ENCODE measurements around the gene NRP1. TPM values are rescaled to one million over a fixed set of nuclear protein-coding genes. Genes with fewer than 3 reads are reported as not detected.

The NRP1 gene
- total RNA-seq, 1 experiment from 2014 or later, result 0.71 TPM

DNA sequence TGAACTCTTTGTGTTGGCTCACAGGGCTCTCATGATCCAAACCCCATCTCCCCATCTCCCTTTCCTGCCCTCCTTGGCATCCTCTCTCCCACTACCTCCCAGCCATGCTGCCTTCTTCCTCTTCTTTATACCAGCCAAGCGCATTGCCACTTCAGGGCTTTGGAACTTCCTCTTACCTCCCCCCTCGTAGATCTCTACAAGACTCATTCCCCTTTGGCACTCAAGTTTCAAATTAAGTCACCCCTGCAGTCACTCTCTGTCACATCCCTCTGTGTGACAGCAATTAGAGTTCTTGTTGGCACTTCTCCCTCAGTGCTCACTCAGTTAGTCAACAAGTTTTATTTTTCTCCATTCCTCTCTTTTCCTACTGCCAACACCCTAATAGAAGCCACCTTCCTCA, 20.8 kb upstream of the NRP1 start:
- Histone ChIP-seq H3K4me2 (ENCODE audit: low read depth, low read length, poor library complexity, severe bottlenecking) (no peak overlapping the region), H3K9me3 (ENCODE audit: low read length) (no peaks in the 10 kb centered on the region), H4K20me1 (ENCODE audit: insufficient read depth, low read depth, low read length) (no peaks in the 10 kb centered on the region), H3K4me1 (ENCODE audit: low read length) (no peaks in the 10 kb centered on the region), H3K9ac (ENCODE audit: low read length) (no peak overlapping the region), H3K9me2 (replicated peaks; ENCODE audit: insufficient read depth, low read length) (no peaks in the 10 kb centered on the region), H3K79me2 (ENCODE audit: low read length) (no peaks in the 10 kb centered on the region), H2AFZ (ENCODE audit: low read length) (no peak overlapping the region), H3K27ac (ENCODE audit: low read length) (no peak overlapping the region), H3K36me3 (ENCODE audit: insufficient read depth, low read length) (no peaks in the 10 kb centered on the region), H3K27me3 (ENCODE audit: low read length) (no peaks in the 10 kb centered on the region), H3K4me3 (ENCODE audit: low read length) (no peak overlapping the region)
- no peak for DNase-seq

DNA sequence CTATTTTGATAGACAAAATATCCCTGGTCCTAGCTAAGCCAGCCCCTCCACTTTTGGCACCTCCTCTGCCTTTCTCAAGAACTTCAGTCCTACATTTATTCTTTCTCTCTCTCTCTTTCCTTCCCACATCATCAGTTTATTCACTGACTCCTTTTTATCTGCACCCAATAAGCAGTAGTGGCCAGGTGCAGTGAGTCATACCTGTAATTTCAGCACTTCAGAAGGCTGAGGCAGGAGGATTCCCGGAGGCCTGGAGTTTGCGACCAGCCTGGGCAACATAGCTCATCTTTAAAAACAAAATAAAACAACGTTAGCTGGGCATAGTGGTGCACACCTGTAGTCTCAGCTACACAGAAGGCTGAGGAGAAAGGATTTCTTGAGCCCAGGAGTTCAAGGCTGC, 19.4 kb upstream of the NRP1 start:
- H3K9ac ChIP-seq (ENCODE audit: low read length), result no peak overlapping the region
- no peaks in the 10 kb centered on the region for H3K9me3 ChIP-seq (ENCODE audit: low read length)
- no peaks in the 10 kb centered on the region for H3K4me1 ChIP-seq (ENCODE audit: low read length)
- no peaks in the 10 kb centered on the region for H3K36me3 ChIP-seq (ENCODE audit: insufficient read depth, low read length)
- H3K9me2 ChIP-seq (replicated peaks; ENCODE audit: insufficient read depth, low read length), result no peaks in the 10 kb centered on the region
- H3K4me3 ChIP-seq (ENCODE audit: low read length), result no peak overlapping the region
- no peak for DNase-seq
- no peak overlapping the region for H3K27ac ChIP-seq (ENCODE audit: low read length)
- H4K20me1 ChIP-seq (ENCODE audit: insufficient read depth, low read depth, low read length), result no peaks in the 10 kb centered on the region
- no peaks in the 10 kb centered on the region for H3K27me3 ChIP-seq (ENCODE audit: low read length)
- H2AFZ ChIP-seq (ENCODE audit: low read length), result no peak overlapping the region
- no peaks in the 10 kb centered on the region for H3K79me2 ChIP-seq (ENCODE audit: low read length)
- H3K4me2 ChIP-seq (ENCODE audit: low read depth, low read length, poor library complexity, severe bottlenecking), result no peak overlapping the region

DNA sequence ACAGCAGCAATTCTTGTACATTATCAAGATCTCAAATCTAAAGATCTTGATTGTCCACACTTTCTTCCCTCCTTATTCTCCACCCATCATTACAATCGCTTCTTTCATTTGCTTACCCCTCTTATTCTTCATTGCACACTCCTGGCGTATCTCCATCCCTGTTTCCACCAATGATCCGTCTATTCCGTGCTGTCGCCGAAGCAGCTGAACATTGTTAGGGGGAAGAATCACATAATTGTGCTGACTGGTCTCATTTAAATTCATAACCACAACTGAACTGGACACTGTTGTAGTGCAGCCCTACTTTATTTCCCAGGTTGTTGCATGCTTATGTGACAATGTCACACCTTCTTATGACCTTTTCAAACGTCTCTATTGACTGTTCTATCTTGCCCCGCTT, 18.9 kb upstream of the NRP1 start:
- DNase-seq, result no peak
- no peak overlapping the region for H3K4me3 ChIP-seq (ENCODE audit: low read length)
- H4K20me1 ChIP-seq (ENCODE audit: insufficient read depth, low read depth, low read length), result no peaks in the 10 kb centered on the region
- no peaks in the 10 kb centered on the region for H3K9me3 ChIP-seq (ENCODE audit: low read length)
- H3K4me1 ChIP-seq (ENCODE audit: low read length), result no peaks in the 10 kb centered on the region
- H3K9ac ChIP-seq (ENCODE audit: low read length), result no peak overlapping the region
- no peaks in the 10 kb centered on the region for H3K9me2 ChIP-seq (replicated peaks; ENCODE audit: insufficient read depth, low read length)
- no peaks in the 10 kb centered on the region for H3K27me3 ChIP-seq (ENCODE audit: low read length)
- no peak overlapping the region for H3K4me2 ChIP-seq (ENCODE audit: low read depth, low read length, poor library complexity, severe bottlenecking)
- no peak overlapping the region for H3K27ac ChIP-seq (ENCODE audit: low read length)
- no peaks in the 10 kb centered on the region for H3K79me2 ChIP-seq (ENCODE audit: low read length)
- no peaks in the 10 kb centered on the region for H3K36me3 ChIP-seq (ENCODE audit: insufficient read depth, low read length)
- H2AFZ ChIP-seq (ENCODE audit: low read length), result no peak overlapping the region

DNA sequence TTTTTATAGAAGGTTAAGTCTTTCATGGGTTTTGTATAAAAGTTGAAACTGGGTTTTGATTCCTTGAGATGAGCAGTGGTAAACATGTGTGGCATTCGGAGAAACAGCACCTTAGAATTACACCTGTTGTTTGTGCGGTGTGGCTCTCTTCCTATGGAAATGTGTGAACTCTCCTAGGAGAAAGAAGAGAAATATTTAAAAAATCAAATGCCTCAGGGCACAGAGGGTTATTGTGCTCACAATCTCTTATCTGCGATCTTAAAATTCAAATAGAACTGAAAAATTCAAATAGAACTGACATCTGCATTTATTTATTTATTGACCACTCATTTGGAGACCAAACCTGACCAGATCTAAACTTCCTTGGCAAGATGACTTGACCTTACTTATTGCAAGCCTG, 18.1 kb upstream of the NRP1 start:
- Histone ChIP-seq H3K4me2 (ENCODE audit: low read depth, low read length, poor library complexity, severe bottlenecking) (no peak overlapping the region), H3K79me2 (ENCODE audit: low read length) (no peaks in the 10 kb centered on the region), H3K27me3 (ENCODE audit: low read length) (no peaks in the 10 kb centered on the region), H3K9me2 (replicated peaks; ENCODE audit: insufficient read depth, low read length) (no peaks in the 10 kb centered on the region), H4K20me1 (ENCODE audit: insufficient read depth, low read depth, low read length) (no peaks in the 10 kb centered on the region), H3K9me3 (ENCODE audit: low read length) (no peaks in the 10 kb centered on the region), H3K4me3 (ENCODE audit: low read length) (no peak overlapping the region), H3K36me3 (ENCODE audit: insufficient read depth, low read length) (no peaks in the 10 kb centered on the region), H2AFZ (ENCODE audit: low read length) (no peak overlapping the region), H3K27ac (ENCODE audit: low read length) (no peak overlapping the region), H3K9ac (ENCODE audit: low read length) (no peak overlapping the region), H3K4me1 (ENCODE audit: low read length) (no peaks in the 10 kb centered on the region)
- no peak for DNase-seq

DNA sequence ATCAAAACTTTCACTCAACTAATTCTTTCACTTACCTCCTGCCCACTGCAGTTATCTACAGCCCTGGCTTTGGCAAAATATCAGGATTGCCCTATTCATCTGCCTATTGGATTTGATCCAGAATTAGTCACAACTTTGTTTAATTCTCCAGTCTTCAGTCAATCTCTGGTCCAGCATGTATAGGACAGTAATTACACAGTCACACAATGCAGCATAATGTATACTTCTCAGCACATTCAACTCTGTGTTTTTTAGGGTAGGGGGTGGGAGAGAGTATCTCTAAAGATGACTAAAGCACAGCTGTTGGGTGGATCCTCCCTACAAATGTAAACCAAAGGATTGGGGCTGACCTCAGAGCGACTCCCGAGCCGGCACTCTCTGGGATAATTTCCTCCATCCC, 17.7 kb upstream of the NRP1 start:
- DNase-seq, result no peak
- no peak overlapping the region for H3K4me3 ChIP-seq (ENCODE audit: low read length)
- H3K36me3 ChIP-seq (ENCODE audit: insufficient read depth, low read length), result no peaks in the 10 kb centered on the region
- no peaks in the 10 kb centered on the region for H4K20me1 ChIP-seq (ENCODE audit: insufficient read depth, low read depth, low read length)
- H3K4me1 ChIP-seq (ENCODE audit: low read length), result no peaks in the 10 kb centered on the region
- H2AFZ ChIP-seq (ENCODE audit: low read length), result no peak overlapping the region
- H3K27ac ChIP-seq (ENCODE audit: low read length), result no peak overlapping the region
- no peaks in the 10 kb centered on the region for H3K9me2 ChIP-seq (replicated peaks; ENCODE audit: insufficient read depth, low read length)
- H3K9ac ChIP-seq (ENCODE audit: low read length), result no peak overlapping the region
- H3K9me3 ChIP-seq (ENCODE audit: low read length), result no peaks in the 10 kb centered on the region
- no peak overlapping the region for H3K4me2 ChIP-seq (ENCODE audit: low read depth, low read length, poor library complexity, severe bottlenecking)
- H3K27me3 ChIP-seq (ENCODE audit: low read length), result no peaks in the 10 kb centered on the region
- H3K79me2 ChIP-seq (ENCODE audit: low read length), result no peaks in the 10 kb centered on the region

GRCh38 chr10:33350041-33350440, 15.6 kb upstream of the NRP1 start:
- Histone ChIP-seq H3K4me2 (ENCODE audit: low read depth, low read length, poor library complexity, severe bottlenecking) (no peak overlapping the region), H3K9me2 (replicated peaks; ENCODE audit: insufficient read depth, low read length) (no peaks in the 10 kb centered on the region), H3K27ac (ENCODE audit: low read length) (no peak overlapping the region), H3K36me3 (ENCODE audit: insufficient read depth, low read length) (no peaks in the 10 kb centered on the region), H3K9me3 (ENCODE audit: low read length) (no peaks in the 10 kb centered on the region), H3K4me3 (ENCODE audit: low read length) (no peak overlapping the region), H3K9ac (ENCODE audit: low read length) (no peak overlapping the region), H4K20me1 (ENCODE audit: insufficient read depth, low read depth, low read length) (no peaks in the 10 kb centered on the region), H3K27me3 (ENCODE audit: low read length) (no peaks in the 10 kb centered on the region), H3K4me1 (ENCODE audit: low read length) (no peaks in the 10 kb centered on the region), H2AFZ (ENCODE audit: low read length) (no peak overlapping the region), H3K79me2 (ENCODE audit: low read length) (no peaks in the 10 kb centered on the region)
- no peak for DNase-seq

DNA sequence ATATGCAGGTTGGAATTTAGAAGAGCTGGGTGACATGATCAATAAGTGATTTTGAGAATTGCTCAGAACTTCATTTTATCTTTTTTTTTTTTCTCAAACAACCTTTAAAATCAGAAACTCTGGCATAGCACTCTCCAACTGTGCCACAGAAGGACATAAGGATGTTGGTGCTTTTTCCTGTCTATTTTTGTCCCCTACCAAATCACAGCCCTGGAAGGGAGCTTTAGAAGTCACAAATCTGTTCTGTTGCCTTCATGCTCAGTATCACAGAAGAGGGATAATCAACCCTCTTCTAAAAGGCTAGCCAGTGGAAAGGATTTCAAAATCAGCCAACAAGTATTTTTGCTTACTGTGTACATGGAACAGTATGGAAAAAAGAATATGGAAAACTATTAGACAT, 14.8 kb upstream of the NRP1 start:
- no peaks in the 10 kb centered on the region for H3K79me2 ChIP-seq (ENCODE audit: low read length)
- no peaks in the 10 kb centered on the region for H3K9me3 ChIP-seq (ENCODE audit: low read length)
- H3K9ac ChIP-seq (ENCODE audit: low read length), result no peak overlapping the region
- no peaks in the 10 kb centered on the region for H3K36me3 ChIP-seq (ENCODE audit: insufficient read depth, low read length)
- no peak for DNase-seq
- no peaks in the 10 kb centered on the region for H3K9me2 ChIP-seq (replicated peaks; ENCODE audit: insufficient read depth, low read length)
- H3K27me3 ChIP-seq (ENCODE audit: low read length), result no peaks in the 10 kb centered on the region
- no peak overlapping the region for H3K4me3 ChIP-seq (ENCODE audit: low read length)
- no peak overlapping the region for H3K27ac ChIP-seq (ENCODE audit: low read length)
- no peaks in the 10 kb centered on the region for H4K20me1 ChIP-seq (ENCODE audit: insufficient read depth, low read depth, low read length)
- no peak overlapping the region for H2AFZ ChIP-seq (ENCODE audit: low read length)
- H3K4me1 ChIP-seq (ENCODE audit: low read length), result no peaks in the 10 kb centered on the region
- no peak overlapping the region for H3K4me2 ChIP-seq (ENCODE audit: low read depth, low read length, poor library complexity, severe bottlenecking)

DNA sequence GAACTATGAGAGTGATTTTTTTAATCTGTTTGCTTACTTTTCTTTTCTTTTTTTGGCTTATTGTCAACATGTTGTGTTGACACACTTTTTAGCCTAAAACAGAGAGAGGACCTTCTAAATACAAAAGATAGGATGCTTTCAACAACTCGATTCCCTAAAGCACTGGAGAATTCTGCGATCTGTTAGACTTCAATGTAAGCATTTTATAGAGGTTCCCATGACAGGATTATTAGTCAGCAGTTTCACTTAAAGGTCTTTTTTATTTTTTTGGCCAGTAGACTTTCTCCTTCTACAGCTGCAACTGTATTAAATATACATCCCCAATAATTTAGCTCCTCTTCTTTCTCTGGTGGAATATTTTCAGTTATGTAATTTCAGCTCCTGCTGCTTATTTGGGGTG, 12.7 kb upstream of the NRP1 start:
- H3K4me3 ChIP-seq (ENCODE audit: low read length), result no peak overlapping the region
- H3K9me2 ChIP-seq (replicated peaks; ENCODE audit: insufficient read depth, low read length), result no peaks in the 10 kb centered on the region
- H3K27ac ChIP-seq (ENCODE audit: low read length), result no peak overlapping the region
- H4K20me1 ChIP-seq (ENCODE audit: insufficient read depth, low read depth, low read length), result no peaks in the 10 kb centered on the region
- no peaks in the 10 kb centered on the region for H3K36me3 ChIP-seq (ENCODE audit: insufficient read depth, low read length)
- DNase-seq, result no peak
- no peak overlapping the region for H3K4me2 ChIP-seq (ENCODE audit: low read depth, low read length, poor library complexity, severe bottlenecking)
- no peak overlapping the region for H3K9ac ChIP-seq (ENCODE audit: low read length)
- H3K9me3 ChIP-seq (ENCODE audit: low read length), result no peaks in the 10 kb centered on the region
- H3K4me1 ChIP-seq (ENCODE audit: low read length), result no peaks in the 10 kb centered on the region
- no peak overlapping the region for H2AFZ ChIP-seq (ENCODE audit: low read length)
- H3K79me2 ChIP-seq (ENCODE audit: low read length), result no peaks in the 10 kb centered on the region
- H3K27me3 ChIP-seq (ENCODE audit: low read length), result no peaks in the 10 kb centered on the region

GRCh38 chr10:33345236-33345635, 10.8 kb upstream of the NRP1 start:
- no peak overlapping the region for H3K27ac ChIP-seq (ENCODE audit: low read length)
- no peaks in the 10 kb centered on the region for H3K4me1 ChIP-seq (ENCODE audit: low read length)
- no peak for DNase-seq
- no peaks in the 10 kb centered on the region for H3K9me3 ChIP-seq (ENCODE audit: low read length)
- no peak overlapping the region for H3K4me3 ChIP-seq (ENCODE audit: low read length)
- H3K79me2 ChIP-seq (ENCODE audit: low read length), result no peaks in the 10 kb centered on the region
- H2AFZ ChIP-seq (ENCODE audit: low read length), result no peak overlapping the region
- no peaks in the 10 kb centered on the region for H4K20me1 ChIP-seq (ENCODE audit: insufficient read depth, low read depth, low read length)
- H3K27me3 ChIP-seq (ENCODE audit: low read length), result no peaks in the 10 kb centered on the region
- no peaks in the 10 kb centered on the region for H3K9me2 ChIP-seq (replicated peaks; ENCODE audit: insufficient read depth, low read length)
- H3K4me2 ChIP-seq (ENCODE audit: low read depth, low read length, poor library complexity, severe bottlenecking), result no peak overlapping the region
- H3K36me3 ChIP-seq (ENCODE audit: insufficient read depth, low read length), result no peaks in the 10 kb centered on the region
- H3K9ac ChIP-seq (ENCODE audit: low read length), result no peak overlapping the region

Data from Karpas-422 (cell line).